Neural progenitor cell (in vitro differentiated cells): ENCODE results near the gene RAB15. TPM values are rescaled to one million over a fixed set of nuclear protein-coding genes. Genes with fewer than 3 reads are reported as not detected.

Source experiments
- DNase-seq: peaks from one replicate; pipeline ENCODE4 v3.0.0-alpha.2; 2016; ENCODE audit warnings: low spot score
- H2AFZ ChIP-seq: fragments of 200-600 bp; sonication (generic); replicated peaks from 2 replicates; pipeline ENCODE4 v1.6.1; 2016; ENCODE audit warnings: antibody characterized with exemption
- H3F3A ChIP-seq: fragments of 200-600 bp; sonication (generic); 2 replicates; pipeline ENCODE4 v1.6.1; 2016; ENCODE audit warnings: antibody characterized with exemption, low read depth
- H3K27ac ChIP-seq: fragments of 200-600 bp; sonication (generic); 2 replicates; pipeline ENCODE4 v1.5.1; 2016; ENCODE audit warnings: mild to moderate bottlenecking
- H3K27me3 ChIP-seq: fragments of 200-600 bp; sonication (generic); 2 replicates; pipeline ENCODE4 v1.6.1; 2016; ENCODE audit warnings: mild to moderate bottlenecking, moderate library complexity
- H3K36me3 ChIP-seq: fragments of 200-600 bp; sonication (generic); 2 replicates; pipeline ENCODE4 v1.5.1; 2016
- H3K4me1 ChIP-seq: fragments of 200-600 bp; sonication (generic); 2 replicates; pipeline ENCODE4 v1.6.1; 2016; ENCODE audit warnings: mixed run types
- H3K4me2 ChIP-seq: fragments of 200-600 bp; sonication (generic); 2 replicates; pipeline ENCODE4 v1.6.1; 2016
- H3K4me3 ChIP-seq: fragments of 200-600 bp; sonication (generic); 2 replicates; pipeline ENCODE4 v1.5.1; 2016
- H3K79me2 ChIP-seq: fragments of 200-600 bp; sonication (generic); 2 replicates; pipeline ENCODE4 v1.6.1; 2016; ENCODE audit warnings: low read depth
- H3K9ac ChIP-seq: fragments of 200-600 bp; sonication (generic); 2 replicates; pipeline ENCODE4 v1.6.1; 2016
- H3K9me3 ChIP-seq: fragments of 200-600 bp; sonication (generic); 2 replicates; pipeline ENCODE4 v1.5.1; 2016; ENCODE audit warnings: low read depth
- H4K20me1 ChIP-seq: fragments of 200-600 bp; sonication (generic); 2 replicates; pipeline ENCODE4 v1.6.1; 2016; ENCODE audit warnings: low read depth
- H3K27ac Mint-ChIP-seq: 3 replicates; pipeline ENCODE4 v1.8.0; 2021; ENCODE audit warnings: mixed read lengths
- H3K27me3 Mint-ChIP-seq: 2 replicates; pipeline ENCODE4 v1.8.0; 2022; ENCODE audit warnings: low read depth, mild to moderate bottlenecking, inconsistent platforms, moderate library complexity, mixed read lengths; ENCODE audit not compliant: insufficient read depth
- H3K36me3 Mint-ChIP-seq: 3 replicates; pipeline ENCODE4 v1.8.0; 2021; ENCODE audit warnings: mixed read lengths
- H3K4me1 Mint-ChIP-seq: 3 replicates; pipeline ENCODE4 v1.8.0; 2021; ENCODE audit warnings: mixed read lengths
- H3K4me3 Mint-ChIP-seq: 3 replicates; pipeline ENCODE4 v1.8.0; 2021; ENCODE audit warnings: mild to moderate bottlenecking, moderate library complexity, mixed read lengths
- H3K9me3 Mint-ChIP-seq: 3 replicates; pipeline ENCODE4 v1.8.0; 2020; ENCODE audit warnings: mixed read lengths
- EZH2 ChIP-seq: fragments of 200-600 bp; sonication (generic); IDR thresholded peaks from 2 replicates; pipeline ENCODE4 v1.6.1; 2017; ENCODE audit warnings: antibody characterized with exemption, mild to moderate bottlenecking, moderate library complexity
- EZH2phosphoT487 ChIP-seq: fragments of 200-600 bp; sonication (generic); IDR thresholded peaks from 2 replicates; pipeline ENCODE4 v1.6.1; 2017; ENCODE audit warnings: antibody characterized with exemption
- total RNA-seq: library from RNA; depleted of rRNA; stranded (reverse); fragments of >200 nt; gene quantifications from 2 replicates; pipeline ENCODE4 v1.2.3, GENCODE V29; 2015; ENCODE audit warnings: low replicate concordance
- TF ChIP-seq, protein P1 (sequence below): fragments of 200-600 bp; sonication (generic); IDR thresholded peaks from 2 replicates; pipeline ENCODE4 v1.5.1; 2017; ENCODE audit warnings: antibody characterized with exemption, mild to moderate bottlenecking

The RAB15 gene
- total RNA-seq, result 12.2 and 19.0 TPM in 2 replicates

DNA sequence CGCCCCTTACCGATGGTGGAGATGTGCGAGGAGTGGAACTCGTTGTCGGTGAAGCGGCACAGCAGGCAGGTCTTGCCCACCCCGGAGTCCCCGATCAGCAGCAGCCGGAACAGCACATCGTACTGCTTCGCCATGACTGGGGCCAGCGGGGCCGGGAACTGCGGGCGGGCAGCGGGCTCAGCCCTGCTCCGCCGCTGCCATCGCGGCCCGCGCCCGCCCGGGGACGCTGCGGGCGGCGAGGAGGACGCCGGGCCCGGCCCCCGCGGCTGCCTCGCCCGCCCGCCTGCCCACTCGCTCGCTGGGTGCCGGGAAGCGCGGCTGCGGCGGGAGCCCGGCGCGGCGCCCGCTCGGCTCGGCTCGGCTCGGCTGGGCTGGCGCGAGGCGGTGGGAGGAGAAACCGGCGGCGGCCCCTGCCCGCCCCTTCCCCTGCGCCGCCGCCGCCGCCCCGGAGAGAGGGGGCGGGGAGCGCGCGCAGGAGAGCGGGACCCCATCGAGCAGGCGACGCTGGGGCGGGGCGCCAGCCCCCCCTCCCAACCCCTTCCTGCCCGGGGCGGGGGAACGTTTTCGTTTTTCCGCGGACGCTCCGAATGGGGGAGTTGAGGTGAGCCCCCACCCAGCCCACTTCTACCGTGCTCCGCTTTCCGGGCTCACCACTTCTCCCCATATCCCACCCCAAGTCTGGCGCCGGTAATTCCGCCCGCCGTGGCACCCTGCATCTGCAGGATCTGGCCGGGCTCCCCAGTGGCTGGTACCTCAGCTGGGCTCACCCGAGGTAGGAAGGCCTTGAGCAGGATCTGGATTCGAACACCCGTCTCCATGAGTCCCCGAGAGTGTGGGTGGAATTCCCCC is at the start of gene RAB15:
TSS of gene RAB15 (minus strand) at position 394 of the 849 bp plus-strand sequence. CDS start at position 134, 260 bp downstream.
- H3K4me3 Mint-ChIP-seq, result peak within 1 kb of the TSS; percentile 87

DNA sequence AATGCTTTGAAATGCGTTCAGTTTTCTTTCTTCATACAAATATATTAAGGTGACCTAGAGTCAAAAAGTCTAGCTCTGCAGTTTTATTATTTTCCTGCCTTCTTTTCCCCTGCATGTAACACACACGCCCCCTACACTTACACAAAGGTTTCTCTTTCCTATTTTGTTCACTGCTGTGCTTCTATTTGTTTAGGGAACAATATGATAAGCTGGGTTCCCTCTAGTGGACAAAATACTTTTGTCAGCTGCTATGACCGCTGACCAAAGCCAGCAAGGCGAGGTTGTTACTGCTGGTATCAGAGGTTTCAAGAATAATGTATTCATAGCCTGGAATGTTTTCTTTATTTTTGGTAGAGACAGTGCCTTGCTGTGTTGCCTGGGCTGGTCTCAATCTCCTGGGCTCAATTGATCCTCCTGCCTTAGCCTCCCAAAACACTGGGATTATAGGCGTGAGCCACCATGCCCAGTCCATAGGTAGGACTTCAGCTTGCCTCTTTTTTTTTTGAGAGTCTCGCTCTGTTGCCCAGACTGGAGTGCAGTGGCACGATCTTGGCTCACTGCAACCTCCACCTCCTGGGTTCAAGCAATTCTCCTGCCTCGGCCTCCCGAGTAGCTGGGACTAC is 47.9 kb upstream of the RAB15 start:
- Mint-ChIP-seq H3K4me1 (peaks cover 7% of the 10 kb centered on the region), H3K9me3 (no peaks in the 10 kb centered on the region), H3K27ac (peak overlapping the region; percentile 8), H3K36me3 (peaks cover 5% of the 10 kb centered on the region), H3K27me3 (no peaks in the 10 kb centered on the region), H3K4me3 (no peak overlapping the region)
- no peak overlapping the region for H3K27ac ChIP-seq
- no peak overlapping the region for H3K4me2 ChIP-seq
- H3K9ac ChIP-seq, result no peak overlapping the region
- H3K27me3 ChIP-seq, result no peaks in the 10 kb centered on the region
- H3K4me1 ChIP-seq, result peaks cover 8% of the 10 kb centered on the region
- peaks cover 12% of the 10 kb centered on the region for H3F3A ChIP-seq
- TF ChIP-seq, protein P1, sequence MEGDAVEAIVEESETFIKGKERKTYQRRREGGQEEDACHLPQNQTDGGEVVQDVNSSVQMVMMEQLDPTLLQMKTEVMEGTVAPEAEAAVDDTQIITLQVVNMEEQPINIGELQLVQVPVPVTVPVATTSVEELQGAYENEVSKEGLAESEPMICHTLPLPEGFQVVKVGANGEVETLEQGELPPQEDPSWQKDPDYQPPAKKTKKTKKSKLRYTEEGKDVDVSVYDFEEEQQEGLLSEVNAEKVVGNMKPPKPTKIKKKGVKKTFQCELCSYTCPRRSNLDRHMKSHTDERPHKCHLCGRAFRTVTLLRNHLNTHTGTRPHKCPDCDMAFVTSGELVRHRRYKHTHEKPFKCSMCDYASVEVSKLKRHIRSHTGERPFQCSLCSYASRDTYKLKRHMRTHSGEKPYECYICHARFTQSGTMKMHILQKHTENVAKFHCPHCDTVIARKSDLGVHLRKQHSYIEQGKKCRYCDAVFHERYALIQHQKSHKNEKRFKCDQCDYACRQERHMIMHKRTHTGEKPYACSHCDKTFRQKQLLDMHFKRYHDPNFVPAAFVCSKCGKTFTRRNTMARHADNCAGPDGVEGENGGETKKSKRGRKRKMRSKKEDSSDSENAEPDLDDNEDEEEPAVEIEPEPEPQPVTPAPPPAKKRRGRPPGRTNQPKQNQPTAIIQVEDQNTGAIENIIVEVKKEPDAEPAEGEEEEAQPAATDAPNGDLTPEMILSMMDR, result peak; percentile 72
- no peak for TF ChIP-seq EZH2phosphoT487
- no peak overlapping the region for H2AFZ ChIP-seq
- H3K79me2 ChIP-seq, result no peaks in the 10 kb centered on the region
- DNase-seq, result peak; percentile 81
- no peaks in the 10 kb centered on the region for H3K9me3 ChIP-seq
- peaks cover 3% of the 10 kb centered on the region for H4K20me1 ChIP-seq
- H3K36me3 ChIP-seq, result no peaks in the 10 kb centered on the region
- no peak overlapping the region for H3K4me3 ChIP-seq

More for the DNA sequence above, at the start of gene RAB15:
- no peaks in the 10 kb centered on the region for H3K79me2 ChIP-seq
- no peak within 1 kb of the TSS for H3K27ac ChIP-seq
- peak; percentile 72 for DNase-seq
- H3F3A ChIP-seq, result peaks cover 26% of the 10 kb centered on the region
- no peaks in the 10 kb centered on the region for H3K36me3 Mint-ChIP-seq
- no peak within 1 kb of the TSS for H3K9ac ChIP-seq
- peak within 1 kb of the TSS; percentile 95 for H3K4me2 ChIP-seq
- H3K4me1 ChIP-seq, result peaks cover 37% of the 10 kb centered on the region
- TF ChIP-seq, protein P1, result no peak
- no peak for TF ChIP-seq EZH2
- no peak for TF ChIP-seq EZH2phosphoT487
- H3K9me3 Mint-ChIP-seq, result no peaks in the 10 kb centered on the region
- H3K4me3 ChIP-seq, result peak within 1 kb of the TSS; percentile 95
- peaks cover 32% of the 10 kb centered on the region for H3K27me3 ChIP-seq
- no peaks in the 10 kb centered on the region for H3K9me3 ChIP-seq
- H3K36me3 ChIP-seq, result no peaks in the 10 kb centered on the region
- H4K20me1 ChIP-seq, result peaks cover 10% of the 10 kb centered on the region
- peaks cover 20% of the 10 kb centered on the region for H3K4me1 Mint-ChIP-seq
- H3K27ac Mint-ChIP-seq, result no peak within 1 kb of the TSS
- H3K27me3 Mint-ChIP-seq, result no peaks in the 10 kb centered on the region
- peak within 1 kb of the TSS; percentile 88 for H2AFZ ChIP-seq

DNA sequence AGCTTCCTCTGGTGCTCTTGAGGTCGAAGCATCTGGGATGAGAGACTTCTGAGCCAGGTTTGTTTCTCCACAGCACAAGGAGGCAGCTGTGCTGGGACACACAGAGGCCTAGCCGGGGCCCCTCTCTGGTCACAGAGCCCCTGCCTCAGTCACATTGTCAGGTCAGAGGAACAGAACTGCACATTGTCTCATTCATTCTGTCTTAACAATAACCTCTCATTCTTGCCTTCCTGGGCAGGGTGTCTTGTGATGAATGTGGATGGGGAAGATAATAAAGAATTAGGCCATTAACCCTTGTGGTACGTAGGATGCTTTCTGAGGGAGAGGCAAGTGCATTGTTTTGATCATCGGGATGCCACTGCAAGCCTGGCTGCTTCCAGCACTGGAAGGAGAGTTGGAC is 44.3 kb upstream of the RAB15 start:
- H3K27me3 ChIP-seq, result no peaks in the 10 kb centered on the region
- TF ChIP-seq, protein P1, result no peak
- TF ChIP-seq EZH2phosphoT487 (no peak), EZH2 (no peak)
- Mint-ChIP-seq H3K36me3 (peaks cover 9% of the 10 kb centered on the region), H3K4me3 (no peak overlapping the region), H3K27ac (no peak overlapping the region), H3K27me3 (no peaks in the 10 kb centered on the region), H3K4me1 (peaks cover 7% of the 10 kb centered on the region), H3K9me3 (no peaks in the 10 kb centered on the region)
- no peak overlapping the region for H3K4me2 ChIP-seq
- no peak for DNase-seq
- peaks cover 12% of the 10 kb centered on the region for H3F3A ChIP-seq
- peak overlapping the region; percentile 18 for H3K9ac ChIP-seq
- peaks cover 8% of the 10 kb centered on the region for H3K4me1 ChIP-seq
- H3K9me3 ChIP-seq, result no peaks in the 10 kb centered on the region
- H2AFZ ChIP-seq, result no peak overlapping the region
- no peak overlapping the region for H3K27ac ChIP-seq
- peaks cover 3% of the 10 kb centered on the region for H4K20me1 ChIP-seq
- H3K79me2 ChIP-seq, result no peaks in the 10 kb centered on the region
- no peaks in the 10 kb centered on the region for H3K36me3 ChIP-seq
- no peak overlapping the region for H3K4me3 ChIP-seq
